Tibial nerve (tissue), 4 donors: ENCODE results near the gene TFAM.

ENCODE experiments used
- CTCF ChIP-seq, 5 experiments: fragments of 200-600 bp in 3 of 5; fragments of 450-650 bp in 2 of 5; sonication (generic) in 3 of 5; IDR thresholded peaks; one replicate each; pipeline ENCODE4 v1.5.1; 2016 to 2019; ENCODE audit warnings: antibody characterized with exemption in 5 of 5, mild to moderate bottlenecking in 3 of 5, moderate library complexity in 2 of 5
- EP300 ChIP-seq, 2 donors: sonication (generic); formaldehyde crosslinking; IDR thresholded peaks; one replicate each; pipeline ENCODE4 v1.6.1; 2017; ENCODE audit warnings: antibody characterized with exemption in 2 of 2, mild to moderate bottlenecking in 1 of 2
- POLR2A ChIP-seq, 2 donors: fragments of 450-650 bp; IDR thresholded peaks; one replicate each; pipeline ENCODE4 v1.6.1; 2017; ENCODE audit warnings: antibody characterized with exemption in 2 of 2, mild to moderate bottlenecking in 2 of 2, moderate library complexity in 2 of 2

GRCh38 chr10:58372607-58373441 is 12.4 kb upstream of the TFAM start:
- TF ChIP-seq CTCF (IDR thresholded peaks at IDR 0.05) (no peak), POLR2A (IDR thresholded peaks at IDR 0.05) (no peak), EP300 (IDR thresholded peaks at IDR 0.05) (no peak)
